ENCODE results near the gene NNT. TPM values are rescaled to one million over a fixed set of nuclear protein-coding genes. Genes with fewer than 3 reads are reported as not detected.

NNT gene
- total and polyA plus RNA-seq, 2 of the 8 experiments (the other 6 are each of a cell fraction or from before 2014, with no cell fraction given) = 11.0 to 22.2 TPM

GRCh38 chr5:43691275-43691674, 88.3 kb downstream of the NNT start:
- Histone ChIP-seq H3K14ac (ENCODE audit: insufficient read length) (no peak overlapping the region), H3K56ac (replicated peaks; ENCODE audit: insufficient read length, low read depth, low read length) (no peak overlapping the region), H2AK5ac (ENCODE audit: low read depth, low read length) (no peak overlapping the region), H3K4me2 (ENCODE audit: insufficient read depth in 1 of 2, low read depth in 2 of 2, low read length in 2 of 2) (no peak overlapping the region), H3K23ac (ENCODE audit: insufficient read length) (no peak overlapping the region), H2BK15ac (ENCODE audit: low read length) (no peak overlapping the region), H3K79me1 (ENCODE audit: low read depth, low read length) (no peaks in the 10 kb centered on the region), H2BK20ac (ENCODE audit: low read length) (no peak overlapping the region), H3K9ac (replicated peaks in 1 of 4; ENCODE audit: extremely low read depth in 1 of 4, low read depth in 3 of 4, low read length in 3 of 4) (no peak overlapping the region), H3K4me1 (replicated peaks in 1 of 4; ENCODE audit: control insufficient read depth in 3 of 4, insufficient read depth in 4 of 4, low read length in 3 of 4) (no peaks in the 10 kb centered on the region), H4K5ac (ENCODE audit: insufficient read length, low read depth, low read length) (no peak overlapping the region), H3K79me2 (ENCODE audit: control insufficient read depth in 1 of 2, insufficient read depth in 2 of 2, low read length in 2 of 2) (no peaks in the 10 kb centered on the region), H2BK120ac (replicated peaks; ENCODE audit: low read depth, low read length) (no peak overlapping the region), H3K9me3 (ENCODE audit: insufficient read depth in 2 of 2, low read depth in 1 of 2, low read length in 1 of 2) (peaks cover 10 to 11% of the 10 kb centered on the region in 2 experiments; a peak in 3 of 4 replicates), H3K27me3 (replicated peaks in 1 of 4; ENCODE audit: control insufficient read depth in 3 of 4, extremely low read depth in 1 of 4, insufficient read depth in 3 of 4, low read length in 3 of 4) (no peaks in the 10 kb centered on the region), H4K20me1 (replicated peaks in 1 of 2; ENCODE audit: control insufficient read depth in 1 of 2, insufficient read depth in 2 of 2, low read length in 2 of 2) (no peaks in the 10 kb centered on the region), H4K8ac (ENCODE audit: extremely low read depth, insufficient read depth, low read length) (no peak overlapping the region), H3K27ac (ENCODE audit: low read depth, low read length) (no peak overlapping the region), H3K4ac (replicated peaks; ENCODE audit: insufficient read length, low read depth, low read length) (no peak overlapping the region), H3K18ac (ENCODE audit: extremely low read depth, low read length) (no peak overlapping the region), H3K23me2 (ENCODE audit: low read depth, low read length) (no peaks in the 10 kb centered on the region; the same call in 1 of the 2 replicates), H4K91ac (replicated peaks; ENCODE audit: insufficient read length, low read length) (no peak overlapping the region), H3K36me3 (ENCODE audit: control insufficient read depth in 2 of 4, insufficient read depth in 4 of 4, low read length in 3 of 4) (peaks cover 0 to 4% (median 0%) of the 10 kb centered on the region in 4 experiments; a peak in 1 of 8 replicates), H2BK5ac (ENCODE audit: low read depth, low read length) (no peak overlapping the region), H2AFZ (ENCODE audit: low read length) (no peak overlapping the region), H3K4me3 (ENCODE audit: extremely low read depth in 1 of 4, insufficient read depth in 2 of 4, low read depth in 3 of 4, low read length in 4 of 4) (no peak overlapping the region), H2BK12ac (ENCODE audit: low read depth, low read length) (no peak overlapping the region)
- CTCF ChIA-PET (ENCODE audit: partially characterized antibody) = no interaction called here
- FAIRE-seq = no peak
- 92% methylated on average over 4 of the region's 4 CpGs; no CpG with 5 or more reads in 1 of the 2 experiments for WGBS, 2 experiments (ENCODE audit: extremely low coverage in 1 of 2, insufficient coverage in 1 of 2, insufficient read length in 1 of 2, insufficient replicate concordance in 2 of 2, low coverage in 1 of 2, low lambda C conversion rate in 2 of 2, missing lambda C conversion rate in 1 of 2)
- DNase-seq (ENCODE audit: low read depth in 1 of 2, low spot score in 2 of 2) = no peak
- POLR2A ChIA-PET (ENCODE audit: partially characterized antibody) = no interaction called here
- no peak for TF ChIP-seq HDAC2 (IDR thresholded peaks at IDR 0.05; ENCODE audit: borderline replicate concordance in 1 of 2, low read depth in 2 of 2, low read length in 2 of 2)
- no peak for TF ChIP-seq E2F6 (IDR thresholded peaks at IDR 0.05)
- no peak for TF ChIP-seq HDAC6 (IDR thresholded peaks at IDR 0.05; ENCODE audit: low read depth, low read length)
- TF ChIP-seq POU5F1 (IDR thresholded peaks at IDR 0.05; ENCODE audit: low read depth, low read length) = no peak
- TF ChIP-seq CHD2 (IDR thresholded peaks at IDR 0.05; ENCODE audit: low read length) = no peak
- TF ChIP-seq TEAD4 (IDR thresholded peaks at IDR 0.05; ENCODE audit: low read depth, low read length) = no peak
- TF ChIP-seq RAD21 (IDR thresholded peaks at IDR 0.05 in 1 of 2, conservative IDR thresholded peaks at IDR 0.05 in 1 of 2; ENCODE audit: low read depth in 2 of 2, low read length in 2 of 2) = no peak
- no peak for TF ChIP-seq SIX5 (IDR thresholded peaks at IDR 0.05; ENCODE audit: low read depth, low read length)
- TF ChIP-seq CEBPB (IDR thresholded peaks at IDR 0.05; ENCODE audit: low read depth, low read length) = no peak
- no peak for TF ChIP-seq KDM1A (IDR thresholded peaks at IDR 0.05; ENCODE audit: borderline replicate concordance, low read length)
- TF ChIP-seq MAFK (IDR thresholded peaks at IDR 0.05; ENCODE audit: low read depth, low read length) = no peak
